OCI-LY3 (cell line): ENCODE measurements around the gene ZBTB7C.

Experiments used
- CTCF ChIP-seq: fragments of 200-600, 300-600 bp; sonication (generic); IDR thresholded peaks from 2 replicates; pipeline ENCODE4 v1.5.1; 2014; ENCODE audit warnings: antibody characterized with exemption, low read length, low read depth
- EZH2phosphoT487 ChIP-seq: fragments of 200-600 bp; shearing (Covaris generic); IDR thresholded peaks from 2 replicates; pipeline ENCODE4 v1.6.1; 2018; ENCODE audit warnings: antibody characterized with exemption, mixed run types, low read depth

GRCh38 chr18:48345596-48345995 lies 63.6 kb downstream of the ZBTB7C start:
- peak; percentile 65 for TF ChIP-seq CTCF
- no peak for TF ChIP-seq EZH2phosphoT487
